ENCODE results near the gene SCGB1C2. TPM values are rescaled to one million over a fixed set of nuclear protein-coding genes. Genes with fewer than 3 reads are reported as not detected.
"Not testable (repeated sequence)": the region's sequence is repeated elsewhere in the genome, so short reads cannot be mapped to it uniquely, and the experiment has no call there.

The SCGB1C2 gene
- not detected for polyA plus RNA-seq (ENCODE audit: insufficient read depth in 1 of 5, insufficient read length in 5 of 5, low replicate concordance in 1 of 5)
- long read RNA-seq, donor 1: 0 reads
- long read RNA-seq, donor 2: 0 reads
- long read RNA-seq, donor 3: 0 reads
- long read RNA-seq, donor 4: 0 reads
- long read RNA-seq, donor 5: 0 reads
- long read RNA-seq, donor 6: 0 reads
- long read RNA-seq, donor 7: 0 reads
- long read RNA-seq, donor 8: 0 reads

DNA sequence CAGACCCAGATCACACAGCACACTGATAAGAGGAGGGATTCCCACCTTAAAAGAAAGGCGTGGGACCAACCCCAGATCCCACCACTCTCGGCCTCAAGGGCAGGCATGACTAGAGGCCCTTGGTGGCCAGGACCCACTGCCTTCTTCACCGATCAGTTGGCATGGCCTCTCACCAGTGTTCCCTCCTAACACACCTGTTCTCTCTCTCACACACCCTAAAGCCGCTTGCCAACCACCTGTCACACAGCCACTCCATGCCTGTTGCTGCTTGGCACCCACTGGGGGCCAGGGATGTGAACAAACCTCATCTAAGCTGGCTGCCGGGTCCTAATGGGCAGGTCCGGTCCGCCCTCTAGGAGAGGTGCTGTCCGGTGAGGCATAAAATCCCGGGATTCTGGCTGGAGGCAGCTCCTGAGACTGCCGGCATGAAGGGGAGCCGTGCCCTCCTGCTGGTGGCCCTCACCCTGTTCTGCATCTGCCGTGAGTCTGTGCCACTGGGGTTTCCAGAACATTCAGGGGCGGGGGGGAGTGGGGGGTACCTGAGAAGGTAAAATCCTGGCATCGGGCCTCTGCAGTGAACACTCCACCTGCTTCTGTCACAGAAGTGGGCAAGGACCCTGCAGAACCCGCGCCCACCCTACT is at the start of gene SCGB1C2:
Gene SCGB1C2 (plus strand): TSS at position 404 of the 642 bp plus-strand sequence. CDS start 22 bp downstream, at position 426.
- DNase-seq: not testable (repeated sequence)

- DNase-seq: peak in 1 of 2 donors; percentile 8
Measured at GRCh38 chr17:113111-113510, 24.3 kb upstream of the SCGB1C2 start.

DNA sequence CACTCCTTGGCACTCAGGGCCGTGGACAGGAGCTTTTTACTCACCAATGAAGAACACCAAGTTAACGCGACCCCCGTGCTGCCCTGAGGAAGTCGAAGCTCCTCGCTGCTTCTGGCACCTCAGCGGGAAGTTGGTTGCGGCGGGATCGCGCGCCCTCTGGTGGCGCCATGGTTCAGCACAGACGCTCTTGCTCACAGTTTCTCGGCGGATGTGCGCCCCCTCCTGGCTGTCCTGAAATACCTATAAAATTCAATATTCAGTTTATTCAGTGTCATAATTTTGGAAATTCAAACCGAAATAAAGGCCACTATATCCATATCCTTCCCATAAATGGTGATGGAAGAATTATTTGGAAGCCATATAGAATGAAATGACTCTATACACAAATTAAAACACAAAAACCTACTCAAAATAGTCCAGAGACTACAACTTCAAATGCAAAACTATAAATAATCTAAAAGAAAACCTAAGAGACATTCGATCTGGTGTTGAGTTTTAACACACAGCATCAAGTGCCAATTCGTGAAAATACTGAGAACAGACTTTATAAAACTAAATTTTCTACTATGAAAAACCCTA is 18.9 kb upstream of the SCGB1C2 start:
- DNase-seq: not testable (repeated sequence)

GRCh38 chr17:133932-134331 is 3.4 kb upstream of the SCGB1C2 start:
- DNase-seq: not testable (repeated sequence)

- not testable (repeated sequence) for DNase-seq
Measured at GRCh38 chr17:134332-134785, 3.0 kb upstream of the SCGB1C2 start.

GRCh38 chr17:135022-135421 is 2.3 kb upstream of the SCGB1C2 start:
- not testable (repeated sequence) for DNase-seq

GRCh38 chr17:135895-136294 is 1.5 kb upstream of the SCGB1C2 start:
- DNase-seq: not testable (repeated sequence)

DNA sequence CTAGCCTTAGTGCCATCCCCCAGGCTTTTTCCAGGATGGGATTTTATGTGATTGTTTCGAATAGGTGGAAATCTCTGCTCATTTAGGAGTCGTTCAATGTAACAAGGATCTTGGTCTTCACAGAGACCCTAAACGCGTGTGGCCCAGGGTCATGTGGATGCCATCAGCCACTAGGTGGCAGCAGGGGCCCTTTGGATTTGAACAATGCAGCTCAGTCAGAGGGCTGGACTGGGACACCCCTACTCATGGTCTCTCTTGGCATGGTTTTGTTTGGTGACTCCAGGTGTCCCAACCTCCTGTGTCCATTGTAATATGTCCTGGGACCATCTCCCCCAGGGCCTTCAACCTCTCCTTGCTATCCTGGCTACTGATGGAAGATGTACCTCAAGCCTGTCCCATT is 838 bp upstream of the SCGB1C2 start:
- not testable (repeated sequence) for DNase-seq

- not testable (repeated sequence) for DNase-seq
Measured at GRCh38 chr17:139401-140205, 2.2 kb downstream of the SCGB1C2 start.

DNA sequence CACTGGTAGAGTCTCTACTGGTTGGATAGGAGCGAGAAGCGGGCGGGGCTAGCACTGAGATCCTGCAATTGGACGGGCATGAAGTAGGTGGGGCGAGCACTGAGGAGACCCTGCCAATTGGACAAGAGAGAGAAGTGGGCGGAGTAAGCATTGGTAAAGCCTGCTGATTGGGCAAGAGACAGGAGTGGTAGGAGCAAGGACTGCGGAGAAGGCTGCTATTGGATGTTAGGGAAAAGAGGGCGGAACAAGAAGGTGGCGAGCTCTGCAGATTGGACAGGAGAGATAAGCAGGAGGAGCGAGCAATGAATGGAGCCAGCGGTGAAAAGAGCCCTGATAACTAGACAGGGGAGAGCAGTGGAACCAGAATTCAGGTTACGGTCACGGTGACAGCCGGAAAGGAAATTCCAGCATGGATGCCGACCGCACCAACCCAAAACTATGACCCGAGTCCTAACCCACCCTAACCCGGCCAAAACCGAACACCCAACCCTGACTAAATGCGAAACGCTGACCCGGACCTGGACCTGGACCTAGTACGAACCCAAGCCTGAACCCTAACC is 4.8 kb downstream of the SCGB1C2 start:
- DNase-seq: no peak

GRCh38 chr17:142876-143784 is 5.8 kb downstream of the SCGB1C2 start:
- no peak for DNase-seq

DNA sequence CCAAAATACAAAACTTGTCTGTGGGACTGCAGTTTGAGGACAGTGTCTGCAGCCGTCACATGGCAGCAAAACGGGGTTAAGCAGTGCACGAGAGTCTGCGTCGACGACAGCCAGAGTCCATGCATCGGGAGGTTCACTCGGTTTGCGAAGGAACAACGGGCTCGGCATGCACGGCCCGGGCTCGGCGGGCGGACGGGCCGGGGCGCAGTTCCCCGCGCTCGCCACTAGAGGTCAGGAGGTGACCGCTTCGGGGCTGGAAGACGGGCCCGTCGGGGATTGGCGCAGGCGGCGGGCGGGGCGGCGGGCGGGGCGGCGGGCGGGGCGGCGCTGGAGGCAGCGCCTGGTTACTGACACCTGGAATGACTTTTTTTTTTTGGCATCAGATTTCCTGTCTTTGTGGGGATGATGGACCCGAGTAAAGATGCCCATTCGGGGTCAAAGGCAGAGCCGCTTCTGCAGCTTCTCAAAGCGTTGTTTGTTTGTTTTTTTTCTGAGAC is 6.5 kb downstream of the SCGB1C2 start:
- peak; percentile 49 to 62 for DNase-seq

DNA sequence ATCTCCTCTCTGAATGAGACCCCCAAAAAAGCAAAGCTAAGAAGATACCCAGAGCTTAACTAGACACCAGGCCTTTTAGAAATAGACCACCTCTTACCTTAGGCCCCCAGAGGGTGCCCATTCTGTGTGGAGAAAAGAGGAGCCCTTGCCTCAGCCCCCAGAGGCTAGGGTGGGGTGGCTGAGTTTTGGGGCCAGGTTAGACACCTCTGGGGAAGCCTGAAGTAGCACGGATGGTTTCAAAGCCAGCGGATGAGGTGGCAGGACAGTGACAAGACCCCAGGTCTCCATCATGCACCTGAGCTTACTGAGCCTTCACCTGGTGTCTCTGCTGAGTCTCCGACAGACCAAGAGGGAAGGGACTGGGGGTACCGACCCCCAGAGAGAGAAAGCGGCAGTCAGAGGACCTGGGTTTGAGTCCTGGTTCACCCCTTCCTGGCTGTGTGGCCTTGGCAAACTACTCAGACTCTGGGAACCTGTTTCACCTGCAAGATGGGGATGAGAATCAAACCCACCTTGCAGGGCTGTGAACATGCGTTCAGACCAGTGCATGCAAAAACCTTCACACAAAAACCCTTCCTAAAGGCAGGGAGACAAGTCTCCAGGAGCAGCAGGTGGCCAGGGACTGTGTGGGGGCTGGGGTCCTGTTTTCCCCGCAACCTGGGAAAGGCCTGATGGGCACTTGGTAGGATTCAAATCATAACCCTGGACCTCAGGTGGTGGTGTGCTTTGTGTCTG is 7.7 kb downstream of the SCGB1C2 start:
- no peak for DNase-seq

GRCh38 chr17:145671-146541 is 8.5 kb downstream of the SCGB1C2 start:
- DNase-seq: no peak

- no peak for DNase-seq
Measured at GRCh38 chr17:146546-146945, 9.2 kb downstream of the SCGB1C2 start.

GRCh38 chr17:146983-147761 is 9.8 kb downstream of the SCGB1C2 start:
- no peak for DNase-seq

DNA sequence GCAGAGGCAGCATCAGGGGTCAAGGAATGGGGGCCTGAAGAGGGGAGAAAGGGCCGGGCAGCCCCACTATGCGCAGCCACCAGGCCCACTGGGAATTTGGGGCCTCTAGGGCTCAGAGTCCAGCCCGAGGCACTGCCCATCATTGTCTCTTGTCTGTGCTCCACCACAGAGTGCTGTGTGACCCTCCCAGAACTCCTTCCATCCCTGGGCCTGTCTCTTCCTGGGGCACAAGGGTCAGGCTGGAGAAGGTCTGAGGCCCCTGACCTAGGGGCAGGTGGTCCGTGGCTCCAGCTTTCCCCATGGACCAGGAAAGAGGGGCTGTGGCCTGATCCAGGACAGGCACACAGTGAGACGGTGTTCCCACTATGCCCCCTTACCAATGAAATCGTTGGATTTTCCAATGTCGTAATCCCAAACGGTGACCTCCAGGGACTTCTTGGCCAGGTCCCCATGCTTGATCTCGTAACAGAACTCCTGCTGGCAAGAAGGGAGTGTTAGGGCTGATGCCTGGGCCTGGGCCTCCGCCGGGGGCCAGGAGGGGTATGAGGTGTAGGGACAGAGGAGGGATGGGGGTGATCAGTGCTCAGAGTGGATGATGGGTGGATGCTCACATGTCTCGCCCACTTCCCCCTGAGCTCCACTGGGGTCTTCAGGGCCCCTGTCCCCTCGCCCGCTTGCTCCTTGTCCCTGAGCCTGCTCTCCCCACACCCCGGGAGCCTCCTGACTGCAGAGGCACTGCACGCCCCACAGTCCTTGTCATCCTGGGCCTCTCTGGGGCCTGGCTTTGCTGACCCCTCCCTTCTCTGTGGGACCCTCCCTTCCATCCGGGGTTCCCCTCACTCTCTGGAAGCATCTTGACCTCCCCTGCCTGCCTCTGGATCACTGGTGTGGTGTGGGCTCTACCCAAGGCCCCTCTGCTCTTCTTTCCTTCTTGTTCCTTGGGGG is 10.7 kb downstream of the SCGB1C2 start:
- DNase-seq: no peak

All from right lung (tissue), 10 donors.